GM18861 (cell line): ENCODE data around the gene OR10H2.
"Not testable (repeated sequence)": the region's sequence is repeated elsewhere in the genome, so short reads cannot be mapped to it uniquely, and the experiment has no call there.

Experiments
- ATAC-seq: cut with Tn5 transposase; IDR thresholded peaks from one replicate; pipeline ENCODE4 v1.9.1; 2021; ENCODE audit not compliant: unreplicated experiment

Gene OR10H2, protein sequence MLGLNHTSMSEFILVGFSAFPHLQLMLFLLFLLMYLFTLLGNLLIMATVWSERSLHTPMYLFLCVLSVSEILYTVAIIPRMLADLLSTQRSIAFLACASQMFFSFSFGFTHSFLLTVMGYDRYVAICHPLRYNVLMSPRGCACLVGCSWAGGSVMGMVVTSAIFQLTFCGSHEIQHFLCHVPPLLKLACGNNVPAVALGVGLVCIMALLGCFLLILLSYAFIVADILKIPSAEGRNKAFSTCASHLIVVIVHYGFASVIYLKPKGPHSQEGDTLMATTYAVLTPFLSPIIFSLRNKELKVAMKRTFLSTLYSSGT

DNA sequence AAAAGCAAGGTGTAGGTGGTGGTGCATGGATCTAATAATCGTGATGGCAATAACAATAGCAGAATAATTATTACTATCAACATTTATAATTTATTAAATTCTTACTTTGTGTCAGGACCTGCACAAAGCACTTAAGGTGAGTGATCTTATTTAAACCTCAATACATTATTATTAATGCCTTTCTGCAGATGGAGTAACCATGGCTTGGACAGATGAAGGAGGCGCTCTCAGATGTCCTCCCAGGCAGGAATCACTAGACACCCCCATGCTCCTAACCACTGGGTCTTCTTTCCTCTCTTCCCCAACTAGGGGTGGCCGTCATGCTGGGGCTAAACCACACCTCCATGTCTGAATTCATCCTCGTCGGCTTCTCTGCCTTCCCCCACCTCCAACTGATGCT is at the start of gene OR10H2:
OR10H2 (plus strand) TSS at position 301 of the 400 bp plus-strand sequence; CDS start at position 321, 20 bp downstream.
- ATAC-seq = no peak

DNA sequence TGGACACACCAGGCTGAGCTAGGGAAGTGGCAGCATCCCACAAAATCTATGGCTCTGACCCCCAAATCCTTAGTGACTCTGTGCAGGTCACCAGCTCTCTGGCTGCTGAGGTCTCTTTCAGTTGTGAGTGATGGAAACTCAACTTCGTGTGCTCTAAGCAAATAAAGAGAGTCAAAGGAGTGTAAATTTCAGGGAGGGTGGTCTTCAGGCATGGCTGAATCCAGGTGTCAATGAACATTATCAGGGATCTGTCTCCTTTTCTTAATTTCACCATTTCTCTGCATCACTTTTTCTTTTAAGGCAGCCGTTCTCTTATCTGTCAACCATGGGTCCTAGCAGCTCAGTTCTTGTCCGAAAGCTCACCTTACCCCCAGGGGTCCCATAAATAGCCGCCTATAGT is 48.7 kb upstream of the OR10H2 start:
- ATAC-seq = no peak

DNA sequence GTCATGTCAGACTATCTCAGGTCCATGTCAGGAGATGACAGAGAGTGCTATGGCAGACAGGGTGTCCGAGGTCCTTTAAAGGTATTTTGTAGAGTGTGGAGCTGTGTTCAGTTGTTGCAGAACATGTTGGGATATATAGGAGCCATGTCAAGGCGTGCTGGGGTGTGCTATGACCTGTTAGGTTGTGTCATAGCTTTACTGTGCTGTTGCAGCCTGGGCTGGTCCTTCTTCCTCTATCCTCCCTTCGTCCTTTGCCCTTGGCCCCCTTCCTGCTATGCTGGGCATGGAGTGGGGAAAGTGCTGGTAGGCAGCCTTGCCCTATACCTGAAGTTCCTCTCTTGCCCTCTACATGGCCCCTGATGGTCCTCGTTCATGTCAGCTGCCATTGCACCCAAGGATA is 48.0 kb upstream of the OR10H2 start:
- ATAC-seq = not testable (repeated sequence)

DNA sequence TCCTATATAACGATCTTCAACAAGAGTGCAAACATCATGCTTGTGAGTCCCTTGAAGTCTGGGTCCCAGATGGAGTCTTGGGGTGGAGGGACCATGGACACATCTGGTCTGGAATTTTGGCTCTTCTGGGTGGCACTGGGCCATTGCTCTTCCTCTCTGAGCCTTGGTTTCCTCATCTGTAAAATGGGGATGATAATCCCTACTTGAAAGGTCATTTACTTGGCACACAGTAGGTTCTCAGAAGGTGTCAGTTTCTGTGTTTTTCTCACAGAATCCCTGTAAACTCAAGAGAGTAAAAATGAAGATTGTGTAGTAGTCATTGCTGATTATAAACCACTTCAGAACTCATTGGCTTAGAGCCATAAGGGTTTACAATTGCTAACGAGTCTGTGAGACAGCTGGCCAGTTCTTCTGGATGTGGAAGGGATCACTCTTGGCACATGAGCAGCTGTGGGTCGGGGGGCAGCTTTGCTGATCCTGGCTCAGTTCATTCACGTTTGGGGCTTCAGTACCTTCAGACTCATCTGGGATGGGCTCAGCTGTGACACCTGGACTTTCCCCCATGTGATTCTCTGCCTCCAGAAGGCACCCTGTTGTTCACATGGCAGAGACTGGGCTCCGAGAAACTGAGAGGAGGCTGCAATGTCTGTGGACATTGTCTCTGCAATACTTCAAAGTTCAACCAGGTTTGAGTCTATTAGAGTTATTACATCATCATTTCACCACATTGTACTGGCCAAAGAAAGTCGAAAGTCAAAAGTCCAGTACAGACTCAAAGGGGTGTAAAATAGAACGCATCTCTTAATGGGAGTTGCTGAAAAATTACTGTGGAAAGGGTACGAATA is 47.1 kb upstream of the OR10H2 start:
- ATAC-seq = no peak

DNA sequence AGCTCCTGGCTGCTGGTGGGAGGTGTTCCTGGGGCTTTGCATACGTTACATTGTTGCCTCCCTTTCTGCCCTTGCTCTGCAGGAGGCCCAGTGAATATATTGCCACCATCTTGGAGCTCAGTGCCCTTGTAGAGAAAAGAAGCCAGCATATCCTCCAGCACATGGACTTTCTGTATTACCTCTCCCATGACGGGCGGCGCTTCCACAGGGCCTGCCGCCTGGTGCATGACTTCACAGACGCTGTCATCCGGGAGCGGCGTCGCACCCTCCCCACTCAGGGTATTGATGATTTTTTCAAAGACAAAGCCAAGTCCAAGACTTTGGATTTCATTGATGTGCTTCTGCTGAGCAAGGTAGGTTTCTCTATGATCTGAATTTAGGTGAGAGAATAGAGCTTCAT is 44.4 kb upstream of the OR10H2 start:
- ATAC-seq = no peak

DNA sequence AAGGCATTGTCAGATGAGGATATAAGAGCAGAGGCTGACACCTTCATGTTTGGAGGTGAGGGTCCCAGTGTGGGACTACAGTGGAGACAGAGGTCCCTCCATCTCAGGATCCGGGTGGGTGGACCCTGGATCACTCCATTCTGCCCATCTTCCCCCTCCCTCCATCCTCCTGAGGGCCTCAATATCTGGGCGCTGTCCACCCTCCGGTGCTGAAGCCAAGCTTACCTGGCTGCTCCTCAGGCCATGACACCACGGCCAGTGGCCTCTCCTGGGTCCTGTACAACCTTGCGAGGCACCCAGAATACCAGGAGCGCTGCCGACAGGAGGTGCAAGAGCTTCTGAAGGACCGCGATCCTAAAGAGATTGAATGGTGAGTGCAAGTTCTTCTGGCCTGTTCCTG is 43.0 kb upstream of the OR10H2 start:
- no peak for ATAC-seq

DNA sequence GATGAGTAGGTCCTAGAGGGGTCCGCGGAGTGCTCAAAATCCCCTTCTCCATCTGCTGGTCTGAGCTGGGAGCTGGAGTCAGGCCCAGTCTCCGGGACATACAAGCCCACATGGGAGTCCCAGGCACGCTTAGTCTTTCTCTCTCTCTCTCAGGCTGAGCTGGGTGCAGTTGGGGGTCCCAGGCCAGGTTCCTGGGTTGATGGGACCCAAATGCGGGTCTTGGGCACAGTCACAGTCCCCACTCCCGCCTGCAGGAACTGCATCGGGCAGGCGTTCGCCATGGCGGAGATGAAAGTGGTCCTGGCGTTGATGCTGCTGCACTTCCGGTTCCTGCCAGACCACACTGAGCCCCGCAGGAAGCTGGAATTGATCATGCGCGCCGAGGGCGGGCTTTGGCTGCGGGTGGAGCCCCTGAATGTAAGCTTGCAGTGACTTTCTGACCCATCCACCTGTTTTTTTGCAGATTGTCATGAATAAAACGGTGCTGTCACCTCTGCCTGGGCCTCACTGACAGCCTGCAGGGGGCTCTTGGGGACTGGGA is 31.1 kb upstream of the OR10H2 start:
- no peak for ATAC-seq

DNA sequence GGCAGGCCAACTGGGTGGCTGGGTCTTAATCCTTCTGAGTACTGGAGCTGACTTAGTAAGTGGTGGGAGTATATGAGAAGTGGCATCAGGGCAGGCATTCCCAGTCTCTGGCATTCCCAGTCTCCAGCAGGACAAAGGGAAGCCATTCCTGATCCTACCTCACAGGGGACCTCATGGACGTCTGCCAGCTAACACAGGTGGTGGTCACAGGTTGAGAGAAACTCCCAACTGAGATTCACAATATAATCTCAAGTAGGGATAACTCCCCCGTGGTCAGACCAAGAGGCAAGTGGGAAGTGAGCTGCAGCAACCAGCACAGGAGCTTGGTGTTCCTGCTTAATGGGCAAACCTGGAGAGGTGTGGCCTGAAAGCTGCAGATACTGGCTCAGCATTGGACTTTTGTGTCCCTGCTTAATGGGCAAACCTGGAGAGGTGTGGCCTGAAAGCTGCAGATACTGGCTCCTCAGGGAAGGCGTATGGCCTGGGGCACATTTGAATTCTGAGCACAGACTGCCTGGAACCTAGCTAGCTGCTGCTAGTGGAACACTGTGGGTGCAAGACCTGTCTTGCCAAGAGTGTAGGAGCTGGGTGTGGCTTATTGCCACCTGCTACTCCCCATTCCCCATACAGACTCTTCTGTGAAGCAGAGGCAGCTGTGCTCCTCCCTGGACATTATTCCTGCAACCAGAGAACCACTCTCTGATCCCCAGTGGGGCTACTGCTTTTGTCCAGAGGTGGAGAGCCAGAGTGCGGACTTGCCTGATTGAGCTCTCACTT is 25.9 kb upstream of the OR10H2 start:
- ATAC-seq = no peak

DNA sequence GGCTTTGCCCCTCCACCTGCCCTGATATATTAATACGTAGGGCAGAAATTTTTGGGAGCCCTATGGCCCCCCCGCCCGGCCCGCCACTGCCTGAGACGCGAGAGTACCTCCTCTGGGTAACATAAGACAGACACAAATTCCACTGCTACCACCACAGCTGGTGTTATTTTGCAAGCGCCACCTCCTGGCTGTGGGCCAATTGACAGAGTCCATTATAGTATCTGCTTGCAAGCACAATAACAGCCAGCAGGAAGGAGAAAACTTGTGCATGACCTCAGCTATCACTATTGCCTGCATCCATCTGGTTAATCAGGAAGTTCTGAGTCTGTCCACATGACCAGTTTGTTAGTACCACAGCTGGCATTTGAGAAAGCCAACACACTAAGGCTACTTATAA is 25.3 kb upstream of the OR10H2 start:
- no peak for ATAC-seq

DNA sequence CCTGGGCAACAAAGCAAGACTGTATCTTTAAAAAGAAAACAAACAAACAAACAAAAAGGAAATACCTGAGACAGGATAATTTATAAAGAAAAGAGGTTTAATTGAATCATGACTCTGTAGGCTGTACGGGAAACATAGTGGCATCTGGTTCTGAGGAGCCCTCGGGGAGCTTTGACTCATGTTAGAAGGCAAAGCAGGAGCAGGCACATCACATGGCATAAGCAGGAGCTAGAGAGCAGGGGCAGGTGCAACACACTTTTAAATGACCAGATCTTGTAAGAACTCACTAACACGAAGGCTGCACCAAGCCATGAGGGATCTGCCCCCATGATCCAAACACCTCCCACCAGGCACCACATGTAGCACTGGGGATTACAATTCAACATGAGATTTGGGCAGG is 13.2 kb upstream of the OR10H2 start:
- ATAC-seq = no peak

DNA sequence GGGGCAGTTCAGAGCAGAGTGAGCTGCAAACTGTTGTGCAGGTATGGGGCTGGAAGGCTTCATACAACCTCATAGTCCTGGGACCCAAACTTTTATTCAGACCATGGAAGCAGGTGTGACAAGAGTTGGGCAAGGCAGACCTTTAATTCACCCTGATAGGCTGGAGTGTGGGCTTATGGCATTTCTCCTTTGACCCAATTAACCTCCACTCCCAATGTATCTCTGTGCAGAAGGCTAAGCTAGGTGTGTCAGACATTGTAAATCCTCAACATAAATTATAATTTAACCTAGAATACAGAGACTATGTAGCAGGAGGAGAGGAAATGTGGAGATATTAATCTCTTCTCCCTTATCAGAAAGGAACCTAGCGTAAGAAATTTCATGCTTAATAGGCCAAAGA is 12.2 kb upstream of the OR10H2 start:
- no peak for ATAC-seq

DNA sequence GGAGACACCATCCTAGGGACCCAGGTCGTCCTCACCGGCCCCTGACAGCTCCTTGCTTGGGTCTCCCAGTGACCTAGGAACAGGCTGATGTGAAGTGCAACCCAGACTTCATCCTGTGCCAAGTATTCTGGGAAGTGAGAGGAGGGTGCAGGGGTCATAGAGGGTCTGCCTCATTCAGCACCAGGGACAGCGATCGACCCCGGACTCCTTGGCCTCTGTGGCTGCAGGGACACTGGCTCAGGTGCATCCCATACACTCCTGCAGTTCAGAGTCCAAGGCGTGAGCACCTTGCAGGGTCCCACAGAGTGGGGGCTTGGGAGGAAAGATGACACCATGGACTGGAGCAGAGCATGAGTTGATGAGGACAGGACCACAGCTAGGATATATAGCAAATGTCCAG is 10.0 kb upstream of the OR10H2 start:
- no peak for ATAC-seq

DNA sequence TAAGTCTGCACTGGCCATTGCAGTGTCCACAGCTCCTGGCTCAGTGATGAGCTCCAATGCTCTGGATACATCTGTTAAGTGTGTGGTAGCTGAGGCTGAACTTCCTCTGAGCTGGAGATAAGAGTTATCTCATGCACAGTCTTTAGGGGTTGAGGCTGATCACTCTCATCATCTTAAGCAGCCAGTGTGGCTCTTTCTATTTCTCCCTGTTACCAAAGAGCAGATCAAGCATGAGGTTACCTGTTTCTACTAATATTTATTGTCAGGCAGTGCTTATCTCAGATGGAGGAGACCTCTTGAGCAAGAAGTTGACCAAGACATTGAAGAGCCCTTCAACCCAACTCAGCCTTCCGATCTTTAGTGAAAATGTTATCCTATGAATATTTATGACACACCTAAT is 6.6 kb upstream of the OR10H2 start:
- no peak for ATAC-seq

DNA sequence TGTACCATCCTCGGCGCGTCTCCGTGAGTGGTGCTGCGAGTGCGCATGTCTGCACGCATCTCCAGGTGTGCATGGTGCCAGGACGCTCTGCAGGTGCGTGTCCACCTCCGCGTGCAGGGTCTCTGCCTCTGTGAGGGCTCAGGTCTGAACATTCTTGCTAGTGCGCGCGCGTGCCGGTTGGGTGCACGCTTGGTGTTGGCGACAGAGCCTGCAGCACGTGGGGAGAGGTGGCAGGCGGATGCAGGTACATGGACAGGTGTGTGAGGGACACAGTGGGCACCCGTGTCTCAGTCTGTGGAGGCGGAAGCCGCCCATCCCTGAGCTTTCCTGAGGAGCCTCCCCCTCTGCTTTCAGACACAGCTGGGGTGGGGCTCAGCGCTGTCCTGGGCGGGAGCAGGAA is 4.9 kb upstream of the OR10H2 start:
- ATAC-seq = no peak

DNA sequence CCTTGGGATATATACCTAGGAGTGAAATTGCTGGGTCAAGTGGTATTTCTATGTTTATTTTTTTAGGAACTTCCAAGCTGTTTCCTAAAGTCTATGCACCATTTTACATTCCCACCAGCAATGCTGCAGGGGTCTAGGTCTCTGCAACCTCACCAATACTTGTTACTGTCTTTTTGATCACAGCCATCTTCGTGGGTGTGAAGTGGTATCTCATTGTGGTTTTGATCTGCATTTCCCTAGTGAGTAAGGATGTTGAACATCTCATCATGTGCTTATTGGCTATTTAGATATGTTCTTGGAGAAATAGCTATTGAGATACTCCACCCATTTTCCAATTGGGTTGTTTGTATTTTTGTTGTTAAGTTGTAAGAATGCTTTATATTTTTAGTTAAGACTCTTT is 2.7 kb downstream of the OR10H2 start:
- ATAC-seq = no peak

DNA sequence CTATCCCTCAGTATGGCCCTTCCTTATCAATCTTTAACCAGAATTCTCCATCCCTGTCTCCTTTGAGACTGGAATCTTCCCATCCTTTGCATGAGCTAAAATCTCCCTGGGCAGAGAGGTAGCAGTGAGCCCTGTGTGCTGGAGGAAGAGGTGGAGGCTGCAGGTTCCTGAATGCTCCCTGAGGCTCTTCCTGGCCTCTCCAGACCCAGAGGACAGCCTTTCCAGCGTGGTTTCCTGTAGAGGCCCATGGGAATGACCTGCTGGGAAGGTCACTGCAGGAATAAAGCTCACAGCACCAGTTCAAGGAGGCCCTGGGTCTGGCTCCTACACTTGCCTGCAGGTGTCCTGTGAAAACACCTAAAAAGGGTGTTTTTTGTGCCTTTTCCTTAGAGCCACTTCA is 4.6 kb downstream of the OR10H2 start:
- ATAC-seq = no peak

DNA sequence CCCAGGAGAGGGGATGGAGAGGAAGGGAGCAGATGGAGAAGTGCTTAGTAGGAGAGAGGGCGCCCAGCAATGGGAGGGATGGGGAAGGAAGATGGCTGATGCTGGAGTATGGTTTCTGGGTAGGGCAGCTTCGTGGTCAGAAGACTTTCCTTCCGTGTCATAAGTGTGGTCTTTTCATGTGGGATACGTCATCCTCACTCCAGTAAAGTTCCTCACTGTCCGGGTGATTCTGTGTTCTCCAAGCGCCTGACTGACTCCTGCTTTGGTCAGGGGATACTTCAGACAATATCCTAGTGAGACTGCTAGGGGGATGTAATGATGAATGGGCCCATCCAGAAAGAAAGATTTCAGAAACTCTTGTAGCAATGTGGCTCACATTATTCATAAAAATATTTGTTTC is 6.1 kb downstream of the OR10H2 start:
- no peak for ATAC-seq

DNA sequence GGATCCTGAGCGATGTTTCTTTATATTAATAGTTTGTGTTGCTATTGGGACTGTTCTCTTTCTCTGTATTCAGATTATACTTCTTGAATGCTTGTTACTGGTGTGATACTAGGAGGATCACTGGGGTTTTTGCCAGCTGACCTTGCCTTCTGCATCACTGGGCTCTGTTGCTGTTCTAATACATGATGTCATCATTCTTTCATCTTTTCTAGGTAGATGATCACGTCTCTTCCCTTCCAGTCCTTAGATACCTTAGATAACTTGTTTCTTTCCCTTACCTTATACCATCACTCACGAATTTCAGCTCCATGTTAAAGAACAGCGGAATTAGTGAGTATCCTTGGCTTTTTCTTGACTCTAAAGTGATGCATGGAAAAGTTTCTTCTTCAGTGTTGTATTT is 9.9 kb downstream of the OR10H2 start, which contains the start of gene OR10H3:
OR10H3 (plus strand) TSS at position 264 of the 400 bp plus-strand sequence. CDS start 3,408 bp downstream, outside the sequence.
- no peak for ATAC-seq

DNA sequence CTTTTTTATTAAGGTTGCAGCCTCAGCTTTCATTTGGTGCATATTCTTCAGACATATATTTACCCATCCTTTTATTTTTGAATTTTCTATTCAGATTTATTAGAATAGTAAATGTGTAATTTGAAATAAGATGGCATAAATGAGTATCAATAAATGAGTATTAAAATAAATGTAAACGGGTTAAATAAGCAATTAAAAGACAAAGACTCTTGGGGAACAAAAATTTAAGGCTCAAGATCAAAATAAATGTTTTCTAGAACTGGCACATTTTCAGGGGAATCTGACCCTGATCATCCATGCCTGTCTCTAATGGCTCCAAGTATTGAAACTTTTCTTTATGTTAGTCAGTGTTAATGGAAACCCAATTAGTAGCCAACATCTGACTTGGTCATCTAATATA is 13.0 kb downstream of the OR10H2 start:
- no peak for ATAC-seq

DNA sequence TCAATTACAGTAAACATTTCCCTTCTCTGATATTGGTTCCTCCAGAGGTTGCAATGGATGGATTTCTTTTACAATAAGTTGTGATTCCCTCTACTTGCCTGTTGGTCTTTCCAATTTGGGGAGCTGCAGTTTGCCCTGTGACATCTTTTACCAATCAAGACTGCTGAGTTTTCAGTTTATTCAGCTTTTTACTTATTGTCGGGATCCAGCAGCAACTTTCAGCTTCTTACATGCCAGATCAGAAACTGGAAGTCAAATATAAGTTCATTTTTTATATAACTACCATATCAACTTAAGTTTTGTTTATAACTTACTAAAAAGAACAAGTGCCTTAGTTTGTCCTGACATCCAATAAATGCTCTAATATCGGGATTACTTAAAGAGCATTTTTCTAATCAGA is 20.4 kb downstream of the OR10H2 start:
- no peak for ATAC-seq

DNA sequence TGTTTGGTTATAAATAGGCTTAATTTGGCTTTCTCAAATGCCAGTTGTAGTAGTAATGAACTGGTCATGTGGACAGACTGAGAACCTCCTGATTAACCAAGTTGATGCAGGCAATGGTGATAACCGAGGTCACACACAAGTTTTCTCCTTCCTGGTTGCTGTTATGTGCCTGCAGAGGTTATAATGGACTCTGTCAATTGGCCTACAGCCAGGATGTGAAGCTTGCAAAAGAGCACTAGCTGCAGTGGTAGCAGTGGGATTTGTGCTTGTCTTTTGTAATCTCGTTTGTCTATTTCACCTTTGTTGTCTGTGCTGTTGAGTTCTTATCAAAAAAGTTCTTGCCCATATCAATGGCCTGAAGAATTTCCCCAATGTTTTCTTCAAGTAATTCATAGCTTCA is 30.6 kb downstream of the OR10H2 start:
- no peak for ATAC-seq
